Measurements from ENCODE around the gene TMEM120B.
"Not testable (repeated sequence)": the region's sequence is repeated elsewhere in the genome, so short reads cannot be mapped to it uniquely, and the experiment has no call there.

TMEM120B gene

DNA sequence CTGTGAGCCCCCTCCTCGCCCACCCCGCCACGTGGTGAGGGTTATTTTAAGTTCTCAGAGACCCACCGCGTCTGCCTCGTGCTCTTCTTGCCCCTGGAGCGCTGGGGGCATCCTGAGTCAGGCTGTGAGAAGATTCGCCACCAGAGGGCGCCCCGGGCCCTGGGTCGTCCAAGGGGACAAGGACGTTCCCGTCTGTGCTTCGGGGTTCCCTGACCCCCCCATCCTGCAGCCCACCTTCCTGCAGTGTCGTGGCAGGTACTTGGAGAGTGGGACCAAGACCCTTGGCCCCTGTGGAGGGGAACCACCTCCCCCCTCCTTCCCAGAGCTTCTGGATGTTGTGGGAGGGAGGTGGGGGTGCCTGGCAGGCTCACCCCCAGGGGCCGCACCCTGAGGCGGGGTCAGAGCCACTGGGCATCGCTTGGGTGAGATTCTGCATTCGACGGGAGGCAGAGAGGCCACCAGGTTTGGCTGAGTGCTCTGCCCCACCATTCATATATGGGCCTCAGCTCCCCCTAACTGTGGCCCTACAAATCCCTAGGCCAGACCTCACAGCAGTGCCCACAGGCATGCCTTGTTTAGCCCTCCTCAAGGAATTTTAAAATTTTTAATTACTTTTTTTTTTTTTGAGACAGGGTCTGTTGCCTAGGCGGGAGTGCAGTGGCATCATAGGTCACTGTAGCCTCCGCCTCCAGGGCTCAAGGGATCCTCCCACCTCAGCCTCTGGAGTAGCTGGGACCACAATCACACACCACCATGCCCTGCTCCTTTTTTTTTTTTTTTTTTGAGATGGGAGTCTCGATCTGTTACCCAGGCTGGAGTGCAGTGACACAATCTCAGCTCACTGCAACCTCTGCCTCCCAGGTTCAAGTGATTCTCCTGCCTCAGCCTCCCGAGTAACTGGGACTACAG, 63.9 kb downstream of the TMEM120B start:
- DNase-seq (ENCODE audit: low read depth), result peak; percentile 91

DNA sequence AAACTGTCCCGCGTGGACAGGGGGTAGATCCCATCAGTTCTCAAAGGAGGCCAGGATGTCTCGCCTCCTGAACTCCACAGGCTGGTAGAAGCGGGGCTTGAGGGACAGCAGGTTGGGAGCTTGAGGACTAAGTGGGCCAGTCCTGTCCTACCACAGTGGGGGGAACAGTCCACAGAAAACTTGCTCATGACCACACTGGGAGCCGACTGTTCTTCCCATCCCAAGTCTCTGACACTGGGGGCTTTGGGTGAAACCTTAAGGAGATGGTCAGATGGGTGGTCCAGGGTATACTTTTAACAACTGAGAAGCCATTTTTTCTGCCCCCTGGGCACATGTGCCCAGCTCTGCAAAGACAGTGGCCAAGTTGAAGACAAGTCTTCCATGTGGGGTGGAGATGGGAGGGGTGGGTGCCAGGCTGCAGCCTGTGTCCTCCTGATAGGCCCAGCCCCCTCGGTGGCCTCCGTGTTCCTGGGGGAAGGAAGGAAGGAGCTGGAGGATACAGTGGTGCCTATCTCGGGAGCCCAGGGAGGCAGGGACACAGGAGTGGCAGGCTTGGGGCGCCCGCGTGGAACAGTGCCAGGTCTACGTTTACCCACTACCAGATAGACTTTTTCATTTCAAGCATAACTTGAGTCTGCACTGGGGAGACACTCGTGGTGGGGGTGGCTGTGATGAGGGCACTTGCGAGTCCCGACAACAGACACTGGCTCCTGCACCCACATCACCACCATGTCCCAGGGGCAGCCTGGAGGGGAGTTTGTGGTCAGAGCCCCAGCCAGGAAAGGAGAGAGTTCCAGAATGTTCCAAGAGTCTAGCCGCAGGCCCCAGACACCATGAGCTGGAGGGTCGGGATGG, 66.2 kb downstream of the TMEM120B start:
- DNase-seq (ENCODE audit: low read depth), result no peak

DNA sequence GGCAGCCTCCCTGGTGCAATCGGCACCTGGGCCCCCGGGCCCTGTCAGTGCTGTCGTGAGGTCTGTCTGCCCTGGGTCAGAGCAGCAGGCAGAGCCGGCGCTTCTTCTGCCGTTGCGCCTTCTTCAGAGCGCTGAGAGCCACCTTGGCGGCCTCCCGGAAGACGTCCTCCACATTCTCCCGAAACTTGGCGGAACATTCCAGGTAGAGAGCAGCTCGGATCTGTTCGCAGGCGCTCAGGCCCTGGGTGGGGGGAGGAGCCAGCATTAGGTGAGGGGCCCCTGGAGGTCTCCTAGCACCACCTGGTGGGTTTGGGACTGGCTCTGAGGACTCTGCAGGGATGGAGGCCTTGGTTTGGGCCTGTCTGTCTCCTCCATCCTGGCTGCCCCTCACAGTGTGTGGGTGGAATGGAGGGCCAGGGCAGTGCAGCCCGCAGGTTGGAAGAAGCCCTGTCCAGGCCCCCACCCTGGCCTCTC, 66.9 kb downstream of the TMEM120B start:
- no peak for DNase-seq (ENCODE audit: low read depth)

DNA sequence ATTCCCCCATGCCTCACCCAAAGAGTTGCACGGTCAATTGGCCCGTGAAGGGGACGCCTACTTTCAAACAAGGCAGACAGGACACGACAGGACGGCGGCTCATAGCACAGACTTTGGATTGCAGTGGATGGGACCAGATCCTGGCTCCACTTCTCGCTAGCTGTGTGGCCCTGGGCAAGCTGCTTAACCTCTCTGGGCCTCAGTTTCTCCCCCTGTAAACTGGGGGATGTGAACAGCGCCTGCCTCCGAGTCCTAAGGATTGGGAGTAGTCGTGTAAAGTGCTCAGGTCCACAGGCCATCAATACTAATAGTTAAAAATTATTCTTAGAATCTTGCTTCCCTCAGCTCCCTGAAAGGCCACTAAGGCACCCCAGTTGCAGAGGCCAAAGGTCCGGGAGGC, 67.9 kb downstream of the TMEM120B start:
- no peak for DNase-seq (ENCODE audit: low read depth)

DNA sequence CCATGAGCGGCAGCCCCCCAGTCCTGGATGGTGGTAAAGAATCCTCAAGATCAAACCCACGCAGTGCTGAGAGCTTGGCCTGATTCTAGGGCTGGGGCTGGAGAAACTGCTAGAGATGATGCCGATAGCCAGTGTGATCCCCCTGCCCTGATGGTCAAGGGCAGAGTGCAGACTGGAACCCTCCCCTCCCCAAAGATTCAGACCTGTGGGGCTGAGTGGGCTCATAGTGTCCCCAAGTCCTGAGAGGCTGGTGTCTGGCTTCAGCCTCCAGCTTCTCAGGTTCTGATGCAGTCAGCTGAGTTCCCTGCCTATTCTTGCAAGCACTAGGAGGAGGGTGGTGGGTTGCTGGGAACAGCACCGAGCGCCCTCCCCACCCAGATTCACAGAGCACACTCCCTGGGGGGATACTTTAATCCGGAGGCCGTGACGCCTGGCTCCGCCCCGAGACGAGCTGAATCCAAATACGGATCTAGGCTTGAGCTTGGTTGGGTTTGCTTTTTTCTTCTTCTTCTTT, 69.0 kb downstream of the TMEM120B start:
- no peak for DNase-seq (ENCODE audit: low read depth)

DNA sequence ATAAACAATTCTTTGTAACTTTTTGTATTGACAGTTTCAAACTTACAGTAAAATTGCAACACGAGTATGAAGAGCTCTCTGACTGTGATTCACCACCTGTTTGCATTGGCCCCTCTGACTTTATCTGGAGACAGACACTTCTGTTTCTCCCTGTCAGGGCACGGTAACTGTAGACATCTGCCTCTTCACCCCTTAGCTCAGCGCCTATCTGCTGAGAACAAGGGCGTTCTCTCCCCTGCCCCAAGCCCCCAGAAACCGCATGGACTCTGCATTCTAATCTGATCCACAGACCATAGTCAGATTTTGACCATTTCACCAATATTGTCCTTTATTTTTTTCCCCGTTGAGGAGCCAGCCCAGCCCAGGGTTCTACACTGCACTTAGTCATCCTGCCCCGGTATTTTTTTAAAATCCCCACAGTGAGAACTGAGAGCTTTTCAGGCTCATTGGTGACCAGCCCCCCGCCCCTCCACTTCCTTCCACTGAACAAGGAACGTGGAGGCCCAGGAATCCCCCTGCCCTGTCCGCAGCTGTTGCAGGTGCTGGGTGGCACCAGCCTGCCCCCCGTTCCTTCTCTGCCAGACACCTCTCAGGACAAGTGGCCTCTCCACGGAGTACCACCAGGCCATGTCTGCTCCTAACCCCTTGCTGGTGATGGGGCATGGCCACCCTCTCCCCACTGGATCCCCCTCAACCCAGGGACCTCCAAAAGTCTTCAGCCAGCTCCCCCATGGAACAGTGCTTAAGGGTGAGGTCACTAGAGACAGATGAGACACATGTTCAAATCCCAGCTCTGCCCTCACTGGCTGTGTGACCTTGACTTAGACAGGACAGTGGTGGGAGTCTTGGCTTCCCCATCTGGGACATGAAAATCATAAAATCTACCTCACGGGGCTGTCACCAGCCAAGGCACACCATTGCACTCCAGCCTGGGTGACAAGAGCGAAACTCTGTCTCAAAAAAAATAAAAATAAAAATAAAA, 69.7 kb downstream of the TMEM120B start:
- DNase-seq (ENCODE audit: low read depth), result no peak

DNA sequence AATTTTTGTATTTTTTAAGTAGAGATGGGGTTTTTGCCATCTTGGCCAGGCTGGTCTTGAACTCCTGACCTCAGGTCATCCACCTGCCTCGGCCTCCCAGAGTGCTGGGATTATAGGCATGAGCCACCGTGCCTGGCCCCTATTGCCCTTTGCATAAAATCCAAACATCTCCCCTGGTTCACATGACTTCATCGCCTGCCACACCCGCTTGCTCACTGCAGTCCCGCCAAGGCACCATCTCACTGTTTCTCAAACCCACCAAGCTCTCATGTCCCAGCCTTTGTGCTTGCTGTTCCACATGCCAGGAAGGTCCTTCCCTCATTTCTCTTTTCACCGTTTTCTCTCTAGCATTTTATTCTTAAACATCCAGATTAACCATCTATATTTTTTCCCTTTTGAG, 71.2 kb downstream of the TMEM120B start:
- no peak for DNase-seq (ENCODE audit: low read depth)

DNA sequence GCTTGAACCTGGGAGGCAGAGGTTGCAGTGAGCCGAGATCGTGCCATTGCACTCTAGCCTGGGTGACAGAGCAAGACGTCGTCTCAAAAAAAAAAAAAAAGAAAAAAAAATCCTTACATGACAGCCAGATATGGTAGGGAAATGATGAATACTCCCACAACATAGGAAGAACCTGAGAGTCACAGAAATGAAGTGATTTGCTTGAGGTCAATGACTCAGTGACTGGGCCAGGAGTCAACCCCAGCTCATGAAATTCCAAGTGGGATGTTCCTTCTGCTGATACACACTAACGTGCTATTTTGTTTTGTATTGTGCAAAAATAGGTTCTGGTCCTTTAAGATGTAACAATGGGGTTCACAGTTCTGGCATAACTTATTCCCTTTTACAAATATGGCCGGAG, 71.9 kb downstream of the TMEM120B start:
- DNase-seq (ENCODE audit: low read depth), result no peak

DNA sequence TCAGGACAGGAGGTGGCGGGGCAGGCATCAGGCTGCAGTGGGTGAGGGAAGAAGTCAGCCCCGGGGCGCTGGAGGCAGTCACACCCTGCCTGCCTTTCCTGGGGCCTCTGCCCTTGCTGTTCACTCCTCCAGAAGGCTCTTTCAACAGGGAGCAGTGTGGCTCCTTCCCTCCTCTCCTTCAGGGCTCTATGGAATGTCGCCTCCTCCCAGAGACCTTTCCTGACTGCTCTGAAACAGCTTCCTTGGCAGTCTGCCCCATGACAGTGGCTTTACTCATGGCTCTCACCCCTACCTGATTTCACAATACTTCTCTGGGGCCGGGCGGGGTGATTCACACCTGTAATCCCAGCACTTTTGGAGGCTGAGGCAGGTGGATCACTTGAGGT, 73.9 kb downstream of the TMEM120B start:
- no peak for DNase-seq (ENCODE audit: low read depth)

DNA sequence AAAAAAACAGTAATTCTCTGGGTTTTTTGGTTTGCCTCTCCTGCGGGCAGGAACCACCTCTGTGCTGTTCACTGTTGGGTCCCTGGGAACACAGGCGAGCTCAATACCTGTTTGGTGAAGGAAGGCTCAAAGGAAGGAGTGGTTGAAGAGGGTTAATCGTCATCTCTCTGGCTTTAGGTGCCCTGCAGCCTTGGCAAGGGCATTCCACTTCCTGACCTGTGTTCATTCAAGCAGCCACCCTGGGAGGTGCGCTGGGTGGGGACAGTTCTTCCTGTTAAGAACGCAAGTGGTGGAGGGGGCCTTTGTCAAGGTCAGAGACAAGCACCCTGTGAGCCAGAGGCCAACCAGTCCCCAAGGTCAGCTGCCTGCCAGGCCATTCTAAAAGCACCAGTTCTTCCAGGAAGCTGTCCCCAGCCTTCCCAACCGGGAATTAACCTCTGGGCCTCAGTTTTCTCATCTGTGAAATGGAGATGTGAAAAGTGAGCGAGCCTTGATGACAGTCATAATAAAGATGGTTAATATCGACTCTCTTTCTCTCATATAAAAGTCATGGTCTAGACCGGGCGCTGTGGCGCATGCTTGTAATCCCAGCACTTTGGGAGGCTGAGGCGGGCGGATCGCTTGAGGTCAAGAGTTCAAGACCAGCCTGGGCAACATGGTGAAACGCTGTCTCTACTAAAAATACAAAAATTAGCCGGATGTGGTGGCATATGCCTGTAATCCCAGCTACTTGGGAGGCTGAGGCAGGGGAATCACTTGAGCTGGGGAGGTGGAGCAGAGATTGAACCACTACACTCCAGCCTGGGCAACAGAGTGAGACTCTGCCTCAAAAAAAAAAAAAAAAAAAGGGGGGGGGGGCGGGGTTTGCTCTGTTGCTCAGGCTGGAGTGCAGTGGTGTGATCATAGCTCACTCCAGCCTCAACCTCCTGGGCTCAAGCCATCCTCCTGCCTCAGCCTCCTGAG, 74.8 kb downstream of the TMEM120B start:
- no peak for DNase-seq (ENCODE audit: low read depth)

DNA sequence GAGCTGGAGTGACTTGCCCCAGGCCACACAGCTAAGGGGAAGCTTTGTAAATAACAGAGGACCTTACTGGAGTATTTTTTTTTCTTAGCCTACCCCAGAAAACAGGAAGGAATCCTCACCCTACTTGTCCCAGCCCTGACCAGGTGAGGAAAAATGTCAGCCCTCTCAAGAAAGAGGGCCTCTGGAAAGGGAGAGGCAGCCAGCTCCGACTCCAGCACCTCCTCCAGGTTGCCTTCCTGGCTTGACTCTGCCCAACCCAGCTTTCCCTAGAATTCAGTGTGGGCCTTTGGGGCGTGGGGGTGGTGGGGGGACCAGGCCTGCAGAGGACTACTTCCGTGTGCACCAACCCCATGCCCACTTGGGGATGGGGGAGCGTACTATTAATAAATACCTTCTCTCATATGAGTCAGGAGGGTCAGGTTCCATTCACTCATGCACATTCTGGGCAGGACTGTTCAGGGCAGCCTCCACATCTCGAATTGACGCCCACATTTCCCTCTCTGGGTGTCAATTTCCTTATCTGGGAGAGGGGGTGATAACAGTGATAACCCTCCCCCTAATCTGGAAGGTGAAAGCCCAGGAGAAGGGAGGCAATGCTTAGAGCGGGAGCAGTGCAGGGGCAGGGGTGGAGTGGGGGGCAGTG, 75.7 kb downstream of the TMEM120B start:
- DNase-seq (ENCODE audit: low read depth), result no peak

DNA sequence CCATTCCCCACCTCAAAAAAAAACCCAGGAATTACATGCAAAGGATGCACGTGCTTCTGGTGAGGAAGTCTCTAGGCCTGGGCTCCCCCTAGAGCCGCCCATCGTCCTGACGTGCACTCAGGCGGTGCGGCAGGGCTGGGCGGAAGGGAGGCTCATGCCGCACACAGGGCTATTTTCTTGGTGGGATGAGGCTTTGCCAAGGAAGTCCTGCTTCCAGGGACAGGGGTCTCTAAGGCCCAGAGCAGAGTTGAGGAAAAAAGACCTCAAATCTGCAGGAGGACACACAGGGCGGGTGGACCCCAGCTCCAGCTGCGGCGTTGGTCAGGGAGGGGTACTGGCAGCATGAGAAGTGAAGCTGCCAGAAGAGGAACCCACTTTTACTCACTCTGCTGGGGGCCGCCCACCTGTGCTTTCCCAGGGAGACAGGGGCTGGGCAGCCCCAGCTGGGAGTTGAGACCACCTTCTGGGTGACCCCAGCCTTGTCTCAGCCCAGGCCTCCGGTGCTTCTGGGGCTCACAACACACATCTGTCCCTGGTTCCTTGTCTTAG, 76.8 kb downstream of the TMEM120B start:
- no peak for DNase-seq (ENCODE audit: low read depth)

DNA sequence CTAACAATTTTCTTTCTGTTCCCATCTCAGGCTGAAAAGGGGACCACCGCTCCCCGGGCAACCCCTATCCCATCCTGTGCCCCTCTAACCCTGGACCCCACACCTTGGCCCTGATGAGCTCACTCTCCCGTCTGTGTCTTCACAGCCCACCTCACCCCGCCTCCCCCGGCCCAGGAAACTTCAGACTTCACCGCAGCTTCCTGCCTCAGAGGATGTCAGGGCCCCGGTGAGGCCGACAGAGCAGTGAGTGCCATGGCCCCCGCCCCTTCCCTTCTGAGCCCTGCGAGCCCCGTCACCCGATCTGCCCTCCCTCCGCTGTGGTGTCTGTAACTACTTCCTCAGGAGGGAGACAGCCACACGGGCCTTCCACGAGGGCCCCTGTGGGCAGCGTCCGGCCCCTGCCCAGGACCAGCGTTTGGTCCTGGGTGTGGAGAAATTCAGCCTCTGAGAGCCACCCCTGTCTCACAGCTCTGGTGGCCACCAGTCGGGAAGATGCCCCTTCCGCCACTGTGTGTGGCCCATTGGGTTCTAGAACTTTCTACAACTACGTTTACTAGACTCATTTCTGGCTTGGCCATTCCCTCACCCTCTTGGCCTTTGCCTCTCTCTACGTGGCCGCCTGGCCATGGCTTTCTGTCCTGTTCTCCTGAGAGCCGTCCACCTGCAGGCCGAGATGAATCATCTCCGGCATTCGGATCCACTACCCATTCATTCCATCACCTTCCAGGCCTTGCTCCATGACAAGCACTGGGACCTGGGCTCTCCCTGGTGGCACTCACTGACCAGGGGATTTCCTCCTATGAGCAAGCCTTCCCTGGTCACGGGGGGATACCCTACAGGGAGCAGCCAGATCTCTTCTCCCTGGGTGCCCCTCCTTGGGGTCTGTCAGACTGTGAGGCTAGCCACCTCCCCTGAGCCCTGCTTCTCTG, 77.5 kb downstream of the TMEM120B start:
- DNase-seq (ENCODE audit: low read depth), result peak; percentile 90

DNA sequence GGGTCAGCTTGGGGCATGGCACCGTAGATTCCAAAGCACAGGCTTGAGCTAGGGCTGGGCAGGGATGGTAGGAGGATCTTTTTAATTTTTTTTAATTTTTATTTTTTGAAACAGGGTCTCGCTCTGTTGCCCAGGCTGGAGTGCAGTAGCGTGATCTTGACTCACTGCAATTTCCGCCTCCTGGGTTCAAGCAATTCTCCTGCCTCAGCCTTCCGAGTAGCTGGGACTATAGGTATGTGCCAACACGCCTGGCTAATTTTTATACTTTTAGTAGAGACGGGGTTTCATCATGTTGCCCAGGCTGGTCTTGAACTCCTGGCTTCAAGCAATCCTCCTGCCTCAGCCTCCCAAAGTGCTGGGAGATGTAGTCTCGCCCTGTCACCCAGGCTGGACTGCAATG, 78.2 kb downstream of the TMEM120B start:
- not testable (repeated sequence) for DNase-seq (ENCODE audit: low read depth)

DNA sequence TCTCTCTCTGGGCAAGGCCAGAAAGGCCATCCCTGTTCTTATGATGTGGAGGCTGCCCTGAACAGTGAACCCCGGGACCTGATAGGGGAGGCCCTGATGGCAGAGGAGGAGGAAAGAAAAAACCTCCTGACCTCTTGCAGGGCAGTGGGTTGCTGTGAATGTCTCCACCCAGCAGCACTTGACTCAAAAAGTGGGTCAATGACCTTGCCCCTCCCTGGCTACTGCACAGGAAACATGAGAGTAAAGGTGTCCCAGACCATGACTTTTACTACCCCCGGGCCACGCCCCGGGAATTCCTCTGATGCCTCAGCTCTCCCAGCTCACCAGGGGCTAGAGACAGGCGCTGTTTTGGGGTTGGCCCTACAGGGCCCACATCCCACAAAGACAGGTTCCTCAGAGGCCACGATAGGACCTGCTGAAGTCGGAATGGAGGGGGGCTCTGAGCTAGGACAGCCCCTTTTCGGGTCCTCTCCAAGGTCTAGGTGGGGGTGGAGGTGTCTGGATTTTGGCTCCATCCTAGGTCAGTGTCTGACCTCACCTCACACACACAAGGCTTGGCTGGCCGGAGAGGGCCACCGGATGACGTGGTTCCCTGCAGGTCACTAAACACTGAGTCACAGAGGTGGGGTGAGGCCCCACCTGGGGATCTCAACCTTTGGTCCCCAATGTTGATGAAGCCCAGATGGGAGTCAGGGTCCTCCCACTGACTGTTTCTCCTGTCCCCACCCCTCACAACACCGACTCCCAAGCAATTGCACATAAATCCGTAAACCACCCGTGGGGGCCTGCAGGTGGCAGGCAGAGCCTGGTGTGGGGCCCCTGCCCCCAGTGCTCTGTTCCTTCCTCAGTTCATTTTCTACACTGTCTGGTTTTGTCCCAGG, 79.4 kb downstream of the TMEM120B start:
- no peak for DNase-seq (ENCODE audit: low read depth)

DNA sequence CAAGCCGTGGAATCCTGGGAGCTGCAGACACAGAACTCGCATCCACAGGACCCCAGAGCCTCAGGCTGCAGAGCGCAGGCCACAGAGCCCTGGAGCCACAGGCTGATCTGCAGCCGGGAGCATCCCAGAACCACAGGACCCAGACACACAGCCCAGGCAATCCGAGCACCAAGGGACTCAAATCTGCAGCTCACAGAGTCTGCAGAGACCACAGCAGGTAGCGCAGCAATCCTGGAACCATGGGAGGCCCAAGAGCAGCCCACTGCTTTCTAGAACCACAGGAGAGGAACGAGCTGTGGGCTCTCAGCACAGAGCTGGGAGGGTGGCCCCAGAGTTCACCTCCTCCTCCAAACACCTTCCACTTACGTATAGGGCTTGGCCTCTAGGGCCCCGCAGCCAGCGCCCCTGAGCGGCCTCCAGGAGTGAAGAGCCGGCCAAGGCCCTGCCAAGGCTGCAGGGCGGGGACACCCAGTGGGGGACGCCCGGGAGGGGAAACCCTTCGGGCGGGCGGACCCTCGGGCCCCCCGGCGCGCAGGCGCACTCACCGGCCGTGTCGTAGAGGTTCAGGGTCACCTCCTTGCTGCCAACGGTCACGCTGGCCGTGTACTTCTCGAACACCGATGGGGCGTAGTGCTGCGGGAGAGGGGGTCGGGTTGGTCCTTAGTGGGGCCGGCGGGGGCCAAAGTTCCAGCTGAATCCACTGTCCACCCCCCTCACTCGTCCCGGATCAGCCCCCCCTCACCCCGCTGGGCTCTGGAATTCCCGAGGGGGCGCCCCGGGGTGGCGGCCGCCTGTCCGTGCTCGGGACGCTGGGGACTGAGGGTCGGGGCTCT, 80.3 kb downstream of the TMEM120B start:
- no peak for DNase-seq (ENCODE audit: low read depth)

Data from stimulated activated CD8-positive, alpha-beta memory T cell treated with anti-CD3 and anti-CD28 coated beads, Interleukin-15, amount 100 ng/mL, for 1 hour (primary cell).